CD14-positive monocyte (primary cell): ENCODE data around the gene TFDP2. TPM values are rescaled to one million over a fixed set of nuclear protein-coding genes. Genes with fewer than 3 reads are reported as not detected.

ENCODE experiments used
- DNase-seq, 3 donors: peaks; one replicate each; pipeline ENCODE4 v3.0.0-alpha.2; 2011 to 2022
- H2AFZ ChIP-seq: 2 replicates; pipeline ENCODE4 v1.6.0; 2012; ENCODE audit warnings: mild to moderate bottlenecking, low read depth, low read length, inconsistent platforms; ENCODE audit not compliant: insufficient read depth, poor library complexity, severe bottlenecking
- H3K27ac ChIP-seq, 2 donors: 1 replicate in 1 of 2; 2 replicates in 1 of 2; pipeline ENCODE4 v1.5.1; 2012 to 2013; ENCODE audit warnings: low read length in 2 of 2, control low read depth in 1 of 2, inconsistent platforms in 1 of 2, low read depth in 1 of 2, mild to moderate bottlenecking in 1 of 2
- H3K27me3 ChIP-seq, 2 donors: one replicate each; pipeline versions ENCODE4 v1.6.0 to v1.6.1; 2011 to 2013; ENCODE audit warnings: low read length in 2 of 2; ENCODE audit not compliant: control insufficient read depth in 2 of 2, insufficient read depth in 2 of 2
- H3K36me3 ChIP-seq, 2 donors: replicated peaks in 1 of 2; 1 replicate in 1 of 2; 2 replicates in 1 of 2; pipeline versions ENCODE4 v1.5.1 to v1.6.1; 2012 to 2013; ENCODE audit warnings: low read length in 2 of 2, control low read depth in 1 of 2, inconsistent platforms in 1 of 2, mild to moderate bottlenecking in 1 of 2; ENCODE audit not compliant: insufficient read depth in 2 of 2, control insufficient read depth in 1 of 2
- H3K4me1 ChIP-seq, 2 donors: 1 replicate in 1 of 2; 2 replicates in 1 of 2; pipeline versions ENCODE4 v1.5.1 to v1.6.1; 2012 to 2013; ENCODE audit warnings: low read length in 2 of 2, control low read depth in 1 of 2, inconsistent platforms in 1 of 2, mild to moderate bottlenecking in 1 of 2, moderate library complexity in 1 of 2; ENCODE audit not compliant: insufficient read depth in 2 of 2, control insufficient read depth in 1 of 2
- H3K4me2 ChIP-seq: replicated peaks from 2 replicates; pipeline ENCODE3; 2012; ENCODE audit warnings: low read length, moderate library complexity, mild to moderate bottlenecking; ENCODE audit not compliant: poor library complexity, severe bottlenecking; ENCODE audit errors: extremely low read depth
- H3K4me3 ChIP-seq, 3 experiments: fragments of 200-600 bp in 1 of 3; sonication (generic) in 1 of 3; replicated peaks in 1 of 3; 1 replicate in 2 of 3; 2 replicates in 1 of 3; pipeline ENCODE4 v1.5.1; 2011 to 2013; ENCODE audit warnings: low read length in 3 of 3, mild to moderate bottlenecking in 3 of 3, control low read depth in 2 of 3, low read depth in 2 of 3, inconsistent platforms in 1 of 3, moderate library complexity in 1 of 3
- H3K79me2 ChIP-seq: 2 replicates; pipeline ENCODE4 v1.6.0; 2012; ENCODE audit warnings: mild to moderate bottlenecking, control low read depth, inconsistent platforms, low read length, moderate library complexity; ENCODE audit not compliant: insufficient read depth
- H3K9ac ChIP-seq: 2 replicates; pipeline ENCODE4 v1.6.0; 2017; ENCODE audit warnings: low read length, mild to moderate bottlenecking; ENCODE audit not compliant: insufficient read depth, poor library complexity, severe bottlenecking
- H3K9me3 ChIP-seq, 2 donors: replicated peaks in 1 of 2; 1 replicate in 1 of 2; 2 replicates in 1 of 2; pipeline versions ENCODE4 v1.5.1 to v1.6.1; 2012 to 2013; ENCODE audit warnings: low read length in 2 of 2, control low read depth in 1 of 2; ENCODE audit not compliant: control insufficient read depth in 1 of 2, insufficient read depth in 1 of 2
- H4K20me1 ChIP-seq: 2 replicates; pipeline ENCODE4 v1.6.0; 2012; ENCODE audit warnings: mild to moderate bottlenecking, low read length, control low read depth, moderate library complexity; ENCODE audit not compliant: insufficient read depth
- H3K27ac Mint-ChIP-seq, 7 donors: one replicate each; pipeline ENCODE4 v1.8.0; 2020; ENCODE audit warnings: mild to moderate bottlenecking in 7 of 7, mixed read lengths in 7 of 7, moderate library complexity in 6 of 7, inconsistent platforms in 2 of 7
- H3K27me3 Mint-ChIP-seq, 3 donors: one replicate each; pipeline ENCODE4 v1.8.0; 2021 to 2022; ENCODE audit warnings: low read depth in 3 of 3, mild to moderate bottlenecking in 3 of 3, mixed read lengths in 3 of 3, moderate library complexity in 3 of 3, inconsistent platforms in 1 of 3
- H3K36me3 Mint-ChIP-seq, 2 donors: one replicate each; pipeline ENCODE4 v1.8.0; 2020; ENCODE audit warnings: mixed read lengths in 2 of 2, inconsistent platforms in 1 of 2, mild to moderate bottlenecking in 1 of 2
- H3K4me1 Mint-ChIP-seq: one replicate; pipeline ENCODE4 v1.8.0; 2020; ENCODE audit warnings: mild to moderate bottlenecking, mixed read lengths
- H3K4me3 Mint-ChIP-seq, 2 donors: one replicate each; pipeline ENCODE4 v1.8.0; 2020; ENCODE audit warnings: mild to moderate bottlenecking in 2 of 2, mixed read lengths in 2 of 2, moderate library complexity in 1 of 2
- H3K9me3 Mint-ChIP-seq, 7 donors: one replicate each; pipeline ENCODE4 v1.8.0; 2020 to 2022; ENCODE audit warnings: mixed read lengths in 7 of 7, mild to moderate bottlenecking in 6 of 7, moderate library complexity in 6 of 7, inconsistent platforms in 2 of 7
- WGBS: methylation state at CpG from one replicate; pipeline ENCODE4 v1.1.5; 2013; ENCODE audit warnings: missing lambda C conversion rate; ENCODE audit not compliant: insufficient coverage; 5-methylcytosine and 5-hydroxymethylcytosine counted together
- intact Hi-C, 2 donors: fragments of 100-400 bp; cut with micrococcal nuclease; formaldehyde crosslinking; loops; one replicate each; pipeline versions ENCODE4 v1.15.0 to v1.15.1; 2023
- polyA plus RNA-seq, 3 donors: library from polyadenylated mRNA; depleted of rRNA in 1 of 3; unstranded in 2 of 3; stranded (reverse) in 1 of 3; fragments of 300-500 nt in 2 of 3; fragments of >200 nt in 1 of 3; fragmentation: Illumina TruSeq in 2 of 3; gene quantifications; 1 replicate in 2 of 3; 2 replicates in 1 of 3; pipeline ENCODE4 v1.2.3, GENCODE V29; 2012 to 2021
- TF ChIP-seq, protein P1 (sequence below): fragments of 200-600 bp; IDR thresholded peaks from one replicate; pipeline ENCODE4 v1.8.0; 2022; ENCODE audit warnings: antibody characterized with exemption, mild to moderate bottlenecking

Gene TFDP2
- polyA plus RNA-seq, 3 donors: 1.1 to 3.5 (median 1.7) TPM

DNA sequence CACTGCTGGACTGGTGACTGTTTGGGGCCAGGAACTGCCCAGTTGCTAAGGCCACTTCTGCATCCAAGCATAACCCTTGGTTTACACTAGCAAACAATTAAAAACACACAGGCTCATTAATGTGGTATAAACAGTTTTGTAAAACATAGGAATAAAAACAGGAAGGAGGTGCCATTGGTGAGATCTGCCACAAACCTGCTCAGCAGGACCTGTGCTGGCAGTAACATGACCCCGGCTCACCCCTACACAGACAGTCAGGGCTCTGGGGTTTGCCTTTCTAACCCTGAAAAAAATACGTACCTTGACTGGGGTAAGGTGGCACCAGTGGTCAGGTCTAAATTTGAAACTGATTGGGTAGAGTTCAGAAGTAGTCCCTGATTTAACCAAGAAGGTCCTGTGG is 196.7 kb downstream of the TFDP2 start:
- Histone ChIP-seq H3K79me2 (no peaks in the 10 kb centered on the region), H3K9ac (no peak overlapping the region), H3K4me1 (no peaks in the 10 kb centered on the region), H2AFZ (no peak overlapping the region), H4K20me1 (no peaks in the 10 kb centered on the region), H3K27me3 (no peaks in the 10 kb centered on the region), H3K4me3 (no peak overlapping the region), H3K4me2 (no peak overlapping the region), H3K36me3 (peaks cover 0 to 8% of the 10 kb centered on the region in 2 donors), H3K27ac (no peak overlapping the region), H3K9me3 (peaks cover 0 to 2% of the 10 kb centered on the region in 2 donors)
- Mint-ChIP-seq H3K36me3 (peaks cover 4 to 14% of the 10 kb centered on the region in 2 donors), H3K27ac (no peak overlapping the region), H3K9me3 (peaks cover 0 to 2% (median 0%) of the 10 kb centered on the region in 7 donors), H3K4me3 (no peak overlapping the region), H3K27me3 (no peaks in the 10 kb centered on the region), H3K4me1 (peaks cover 1% of the 10 kb centered on the region)
- WGBS: 100% methylated on average over 1 of the region's 2 CpGs
- no peak for DNase-seq
- intact Hi-C loops: no loop called here
- TF ChIP-seq, protein P1, sequence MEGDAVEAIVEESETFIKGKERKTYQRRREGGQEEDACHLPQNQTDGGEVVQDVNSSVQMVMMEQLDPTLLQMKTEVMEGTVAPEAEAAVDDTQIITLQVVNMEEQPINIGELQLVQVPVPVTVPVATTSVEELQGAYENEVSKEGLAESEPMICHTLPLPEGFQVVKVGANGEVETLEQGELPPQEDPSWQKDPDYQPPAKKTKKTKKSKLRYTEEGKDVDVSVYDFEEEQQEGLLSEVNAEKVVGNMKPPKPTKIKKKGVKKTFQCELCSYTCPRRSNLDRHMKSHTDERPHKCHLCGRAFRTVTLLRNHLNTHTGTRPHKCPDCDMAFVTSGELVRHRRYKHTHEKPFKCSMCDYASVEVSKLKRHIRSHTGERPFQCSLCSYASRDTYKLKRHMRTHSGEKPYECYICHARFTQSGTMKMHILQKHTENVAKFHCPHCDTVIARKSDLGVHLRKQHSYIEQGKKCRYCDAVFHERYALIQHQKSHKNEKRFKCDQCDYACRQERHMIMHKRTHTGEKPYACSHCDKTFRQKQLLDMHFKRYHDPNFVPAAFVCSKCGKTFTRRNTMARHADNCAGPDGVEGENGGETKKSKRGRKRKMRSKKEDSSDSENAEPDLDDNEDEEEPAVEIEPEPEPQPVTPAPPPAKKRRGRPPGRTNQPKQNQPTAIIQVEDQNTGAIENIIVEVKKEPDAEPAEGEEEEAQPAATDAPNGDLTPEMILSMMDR: no peak

DNA sequence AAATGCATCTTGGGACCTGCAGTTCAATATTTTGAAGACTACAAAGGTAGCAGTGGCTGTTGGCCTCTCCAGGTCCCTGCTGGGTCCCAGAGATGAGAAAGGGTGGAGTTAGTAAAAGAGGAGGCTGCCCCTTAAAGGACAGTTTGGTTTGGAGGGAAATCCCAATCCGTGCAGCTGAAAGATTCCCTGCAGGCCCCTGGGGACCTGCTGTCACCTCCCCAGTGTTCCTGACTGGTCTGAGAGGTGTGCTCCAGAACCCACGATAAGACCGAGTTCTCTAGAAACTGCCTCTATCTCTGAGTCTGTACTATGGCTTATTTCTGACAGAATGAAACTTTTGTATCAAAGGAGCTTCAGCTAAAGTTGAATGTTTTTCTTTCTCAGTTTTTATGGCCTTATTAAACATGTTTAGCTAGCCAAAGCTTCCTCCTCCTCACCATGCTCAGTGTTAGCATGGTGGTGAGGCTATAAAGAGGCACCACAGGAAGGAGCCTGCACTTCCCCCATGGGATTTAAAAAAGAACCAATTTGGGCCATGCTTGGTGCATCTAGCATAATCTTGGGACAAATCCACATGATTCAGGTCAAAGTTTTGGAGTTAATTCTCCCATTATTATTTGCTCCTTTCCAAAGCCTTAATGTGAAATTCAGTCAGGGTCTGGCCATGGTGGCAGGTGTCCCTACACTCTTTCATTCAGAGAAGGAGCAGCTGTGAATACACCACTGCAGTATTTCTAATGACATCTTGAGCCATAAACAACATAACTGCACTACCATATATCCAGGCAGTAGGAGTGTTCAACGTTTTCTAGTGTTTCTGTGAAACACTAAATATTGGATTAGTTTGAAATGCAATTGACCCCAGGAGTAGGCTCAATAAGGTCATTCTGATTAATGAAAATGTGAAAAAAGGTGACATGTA is 198.5 kb downstream of the TFDP2 start:
- Mint-ChIP-seq H3K9me3 (peaks cover 0 to 2% (median 0%) of the 10 kb centered on the region in 7 donors), H3K4me3 (no peak overlapping the region), H3K4me1 (peaks cover 1% of the 10 kb centered on the region), H3K36me3 (peaks cover 4 to 11% of the 10 kb centered on the region in 2 donors), H3K27ac (no peak overlapping the region), H3K27me3 (no peaks in the 10 kb centered on the region)
- TF ChIP-seq, protein P1: no peak
- Histone ChIP-seq H2AFZ (no peak overlapping the region), H3K4me2 (no peak overlapping the region), H3K36me3 (peaks cover 0 to 8% of the 10 kb centered on the region in 2 donors), H3K4me1 (no peaks in the 10 kb centered on the region), H3K9me3 (peaks cover 0 to 2% of the 10 kb centered on the region in 2 donors), H3K9ac (no peak overlapping the region), H3K4me3 (no peak overlapping the region), H3K27ac (no peak overlapping the region), H3K79me2 (no peaks in the 10 kb centered on the region), H3K27me3 (no peaks in the 10 kb centered on the region), H4K20me1 (no peaks in the 10 kb centered on the region)
- DNase-seq: no peak
- intact Hi-C loops: no loop called here
- 100% methylated on average over 1 of the region's 4 CpGs for WGBS
